Neural progenitor cell (in vitro differentiated cells): ENCODE results near the gene PCDHB16.
A peak's percentile ranks its signal among the peaks of the same experiment; 100 is the strongest.

ENCODE experiments used
- EZH2 ChIP-seq: fragments of 200-600 bp; sonication (generic); IDR thresholded peaks from 2 replicates; pipeline ENCODE4 v1.6.1; 2017; ENCODE audit warnings: antibody characterized with exemption, mild to moderate bottlenecking, moderate library complexity
- TF ChIP-seq, protein P1 (sequence below): fragments of 200-600 bp; sonication (generic); IDR thresholded peaks from 2 replicates; pipeline ENCODE4 v1.5.1; 2017; ENCODE audit warnings: antibody characterized with exemption, mild to moderate bottlenecking

DNA sequence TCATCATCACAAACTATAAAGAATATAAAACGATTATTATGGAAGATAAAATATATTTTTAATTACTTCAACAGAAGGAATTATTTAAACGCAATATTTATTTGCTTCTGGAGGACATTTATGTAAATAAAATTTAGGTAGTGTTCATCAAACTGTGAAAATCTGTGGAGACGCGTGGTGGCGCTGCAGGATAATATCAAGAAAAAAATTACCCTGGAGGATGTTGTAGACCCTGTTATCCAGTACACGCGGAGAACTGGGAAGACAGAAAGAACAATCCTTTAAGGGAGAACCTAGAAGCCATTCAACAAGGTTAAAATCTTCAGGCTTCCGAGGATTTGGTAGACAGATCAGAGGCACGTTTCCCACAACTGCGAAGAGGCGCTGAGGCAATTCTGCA is 26.3 kb downstream of the PCDHB16 start, which contains the start of gene PCDHB12:
- TF ChIP-seq, protein P1, sequence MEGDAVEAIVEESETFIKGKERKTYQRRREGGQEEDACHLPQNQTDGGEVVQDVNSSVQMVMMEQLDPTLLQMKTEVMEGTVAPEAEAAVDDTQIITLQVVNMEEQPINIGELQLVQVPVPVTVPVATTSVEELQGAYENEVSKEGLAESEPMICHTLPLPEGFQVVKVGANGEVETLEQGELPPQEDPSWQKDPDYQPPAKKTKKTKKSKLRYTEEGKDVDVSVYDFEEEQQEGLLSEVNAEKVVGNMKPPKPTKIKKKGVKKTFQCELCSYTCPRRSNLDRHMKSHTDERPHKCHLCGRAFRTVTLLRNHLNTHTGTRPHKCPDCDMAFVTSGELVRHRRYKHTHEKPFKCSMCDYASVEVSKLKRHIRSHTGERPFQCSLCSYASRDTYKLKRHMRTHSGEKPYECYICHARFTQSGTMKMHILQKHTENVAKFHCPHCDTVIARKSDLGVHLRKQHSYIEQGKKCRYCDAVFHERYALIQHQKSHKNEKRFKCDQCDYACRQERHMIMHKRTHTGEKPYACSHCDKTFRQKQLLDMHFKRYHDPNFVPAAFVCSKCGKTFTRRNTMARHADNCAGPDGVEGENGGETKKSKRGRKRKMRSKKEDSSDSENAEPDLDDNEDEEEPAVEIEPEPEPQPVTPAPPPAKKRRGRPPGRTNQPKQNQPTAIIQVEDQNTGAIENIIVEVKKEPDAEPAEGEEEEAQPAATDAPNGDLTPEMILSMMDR: peak; percentile 47
- TF ChIP-seq EZH2: no peak
